SH-SY5Y (cell line): ENCODE data around the gene TXNL4A.

ENCODE experiments used
- GATA2 ChIP-seq: IDR thresholded peaks from 2 replicates; pipeline ENCODE4 v1.6.1; 2011; ENCODE audit warnings: mild to moderate bottlenecking, low read depth, low read length
- GATA3 ChIP-seq: IDR thresholded peaks from 2 replicates; pipeline ENCODE4 v1.6.1; 2011; ENCODE audit warnings: low read depth, mild to moderate bottlenecking, low read length, moderate library complexity

DNA sequence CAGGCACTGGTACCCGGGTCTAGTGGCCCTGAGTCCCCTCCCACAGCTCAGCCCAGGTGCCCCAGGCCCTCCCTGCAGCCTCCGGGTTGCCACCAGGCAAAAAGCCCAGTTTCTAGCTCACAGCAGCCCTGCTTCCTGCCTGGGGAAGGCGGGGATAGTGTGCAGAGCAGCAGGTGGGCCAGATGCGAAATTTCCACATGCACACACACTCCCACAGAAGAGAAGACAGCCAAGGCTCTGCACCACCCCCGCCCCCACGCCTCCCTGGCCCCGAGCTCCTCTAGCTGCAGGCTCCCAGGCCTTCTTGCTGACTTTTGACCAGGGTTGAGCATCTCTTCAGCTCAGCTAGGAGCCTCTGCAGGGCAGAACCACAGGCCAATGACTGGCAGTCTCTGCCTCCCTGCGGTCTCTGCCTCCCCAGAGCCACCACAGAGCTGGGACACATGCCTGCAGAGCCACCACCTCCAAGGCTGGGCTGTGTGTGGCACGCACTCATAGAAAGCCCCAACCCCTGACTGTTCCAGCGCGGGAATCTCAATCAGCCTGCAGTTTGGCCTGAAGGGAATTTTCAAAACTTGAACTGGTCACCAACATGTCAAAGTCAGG is 44.1 kb downstream of the TXNL4A start:
- no peak for TF ChIP-seq GATA2
- TF ChIP-seq GATA3, result no peak
